ENCODE results near the gene DNAH7.

GRCh38 chr2:195733831-195734230 lies 334.8 kb downstream of the DNAH7 start:
- TF ChIP-seq POLR2AphosphoS5 (IDR thresholded peaks at IDR 0.05) (no peak), CTCF (IDR thresholded peaks at IDR 0.05) (no peak)
